ENCODE data around the gene ZNF3. TPM values are rescaled to one million over a fixed set of nuclear protein-coding genes. Genes with fewer than 3 reads are reported as not detected.

ZNF3 gene
- total RNA-seq, 1 donor from 2014 or later, result 47.7 TPM

- DNase-seq (ENCODE audit: low spot score), result no peak
- H3K27me3 Mint-ChIP-seq (ENCODE audit: unreplicated experiment), result peaks cover 3% of the 10 kb centered on the region
- TF ChIP-seq CTCF (IDR thresholded peaks at IDR 0.05; ENCODE audit: unreplicated experiment), result no peak
- H3K27ac Mint-ChIP-seq (ENCODE audit: unreplicated experiment), result no peak overlapping the region
- no peaks in the 10 kb centered on the region for H3K4me1 Mint-ChIP-seq (ENCODE audit: unreplicated experiment)
- peak overlapping the region; percentile 78 for H3K4me3 Mint-ChIP-seq (ENCODE audit: unreplicated experiment)
- peaks cover 45% of the 10 kb centered on the region for H3K36me3 Mint-ChIP-seq (ENCODE audit: low read depth, unreplicated experiment)
- no peaks in the 10 kb centered on the region for H3K9me3 Mint-ChIP-seq (ENCODE audit: unreplicated experiment)
Measured at GRCh38 chr7:100061518-100062193, 19.9 kb downstream of the ZNF3 start.

- TF ChIP-seq CTCF (IDR thresholded peaks at IDR 0.05; ENCODE audit: unreplicated experiment), result no peak
- peaks cover 42% of the 10 kb centered on the region for H3K36me3 Mint-ChIP-seq (ENCODE audit: low read depth, unreplicated experiment)
- peak overlapping the region; percentile 47 for H3K4me3 Mint-ChIP-seq (ENCODE audit: unreplicated experiment)
- H3K27ac Mint-ChIP-seq (ENCODE audit: unreplicated experiment), result peak overlapping the region; percentile 31
- H3K27me3 Mint-ChIP-seq (ENCODE audit: unreplicated experiment), result peaks cover 3% of the 10 kb centered on the region
- DNase-seq (ENCODE audit: low spot score), result no peak
- no peaks in the 10 kb centered on the region for H3K9me3 Mint-ChIP-seq (ENCODE audit: unreplicated experiment)
- no peaks in the 10 kb centered on the region for H3K4me1 Mint-ChIP-seq (ENCODE audit: unreplicated experiment)
Measured at GRCh38 chr7:100059251-100059739, 22.2 kb downstream of the ZNF3 start.

GRCh38 chr7:100057006-100057405 is 24.5 kb downstream of the ZNF3 start:
- no peaks in the 10 kb centered on the region for H3K4me1 Mint-ChIP-seq (ENCODE audit: unreplicated experiment)
- peaks cover 3% of the 10 kb centered on the region for H3K27me3 Mint-ChIP-seq (ENCODE audit: unreplicated experiment)
- no peak for TF ChIP-seq CTCF (IDR thresholded peaks at IDR 0.05; ENCODE audit: unreplicated experiment)
- H3K4me3 Mint-ChIP-seq (ENCODE audit: unreplicated experiment), result peak overlapping the region; percentile 79
- DNase-seq (ENCODE audit: low spot score), result no peak
- peaks cover 33% of the 10 kb centered on the region for H3K36me3 Mint-ChIP-seq (ENCODE audit: low read depth, unreplicated experiment)
- H3K27ac Mint-ChIP-seq (ENCODE audit: unreplicated experiment), result no peak overlapping the region
- H3K9me3 Mint-ChIP-seq (ENCODE audit: unreplicated experiment), result no peaks in the 10 kb centered on the region

GRCh38 chr7:100053215-100053614 is 28.3 kb downstream of the ZNF3 start:
- Mint-ChIP-seq H3K4me3 (ENCODE audit: unreplicated experiment) (no peak overlapping the region), H3K27me3 (ENCODE audit: unreplicated experiment) (peaks cover 4% of the 10 kb centered on the region), H3K36me3 (ENCODE audit: low read depth, unreplicated experiment) (peaks cover 15% of the 10 kb centered on the region), H3K27ac (ENCODE audit: unreplicated experiment) (no peak overlapping the region), H3K9me3 (ENCODE audit: unreplicated experiment) (no peaks in the 10 kb centered on the region), H3K4me1 (ENCODE audit: unreplicated experiment) (peaks cover 10% of the 10 kb centered on the region)
- peak; percentile 6 for DNase-seq (ENCODE audit: low spot score)
- TF ChIP-seq CTCF (IDR thresholded peaks at IDR 0.05; ENCODE audit: unreplicated experiment), result no peak

- no peak for TF ChIP-seq CTCF (IDR thresholded peaks at IDR 0.05; ENCODE audit: unreplicated experiment)
- no peak overlapping the region for H3K4me3 Mint-ChIP-seq (ENCODE audit: unreplicated experiment)
- peaks cover 10% of the 10 kb centered on the region for H3K4me1 Mint-ChIP-seq (ENCODE audit: unreplicated experiment)
- peaks cover 4% of the 10 kb centered on the region for H3K27me3 Mint-ChIP-seq (ENCODE audit: unreplicated experiment)
- DNase-seq (ENCODE audit: low spot score), result no peak
- peaks cover 4% of the 10 kb centered on the region for H3K36me3 Mint-ChIP-seq (ENCODE audit: low read depth, unreplicated experiment)
- H3K9me3 Mint-ChIP-seq (ENCODE audit: unreplicated experiment), result no peaks in the 10 kb centered on the region
- no peak overlapping the region for H3K27ac Mint-ChIP-seq (ENCODE audit: unreplicated experiment)
Measured at GRCh38 chr7:100051611-100052010, 29.9 kb downstream of the ZNF3 start.
